HL-60 (cell line): ENCODE measurements around the gene SH3BP1.

Source experiments
- DNase-seq, 2 experiments: peaks; one replicate each; pipeline ENCODE4 v3.0.0-alpha.2; 2010 to 2020; ENCODE audit warnings: low read depth in 1 of 2, low spot score in 1 of 2
- H3K27ac ChIP-seq: fragments of 250-450 bp; sonication (Bioruptor Pico); replicated peaks from 2 replicates; pipeline ENCODE4 v1.5.1; 2020; ENCODE audit warnings: mild to moderate bottlenecking, moderate library complexity
- H3K27me3 ChIP-seq: fragments of 250-450 bp; sonication (Bioruptor Pico); 2 replicates; pipeline ENCODE4 v1.5.1; 2021; ENCODE audit warnings: mild to moderate bottlenecking, moderate library complexity; ENCODE audit not compliant: insufficient read depth, poor library complexity, severe bottlenecking
- H3K4me3 ChIP-seq: replicated peaks from 2 replicates; pipeline ENCODE4 v1.5.1; 2011; ENCODE audit warnings: mild to moderate bottlenecking, control low read depth, low read length; ENCODE audit not compliant: insufficient read depth
- GABPA ChIP-seq: IDR thresholded peaks from 2 replicates; pipeline ENCODE4 v1.6.1; 2012; ENCODE audit warnings: low read depth
- POLR2AphosphoS5 ChIP-seq: IDR thresholded peaks from 2 replicates; pipeline ENCODE4 v1.6.1; 2012; ENCODE audit warnings: low read depth
- REST ChIP-seq: IDR thresholded peaks from 2 replicates; pipeline ENCODE4 v1.6.1; 2012; ENCODE audit warnings: low read depth; ENCODE audit not compliant: insufficient replicate concordance
- SPI1 ChIP-seq: IDR thresholded peaks from 2 replicates; pipeline ENCODE4 v1.6.1; 2012; ENCODE audit warnings: low read depth, mild to moderate bottlenecking, borderline replicate concordance
- TF ChIP-seq, protein P1 (sequence below): IDR thresholded peaks from one replicate; pipeline ENCODE4 v1.5.1; 2011; ENCODE audit warnings: low read length, control low read depth, inconsistent platforms; ENCODE audit not compliant: insufficient read depth

Gene SH3BP1

DNA sequence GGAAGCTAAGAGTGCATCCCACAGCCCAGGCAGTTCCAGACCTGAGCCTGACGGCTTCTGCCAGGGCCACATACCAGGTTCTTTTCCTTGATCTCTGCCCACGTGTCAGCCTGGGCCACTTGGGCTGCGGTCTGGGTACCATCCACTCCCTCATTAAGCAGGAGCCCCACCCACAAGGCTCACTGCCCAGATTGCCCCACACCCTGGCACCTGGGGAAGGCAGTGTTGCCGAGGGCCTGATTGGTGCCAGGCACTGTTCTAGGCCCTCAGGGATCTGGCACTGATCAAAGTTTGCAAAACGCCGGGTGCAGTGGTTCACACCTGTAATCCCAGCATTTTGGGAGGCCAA is 15.5 kb upstream of the SH3BP1 start:
- Histone ChIP-seq H3K27ac (no peak overlapping the region), H3K4me3 (no peak overlapping the region), H3K27me3 (no peaks in the 10 kb centered on the region)
- no peak for TF ChIP-seq REST
- DNase-seq: no peak

GRCh38 chr22:37624876-37625275 is 14.6 kb upstream of the SH3BP1 start:
- TF ChIP-seq POLR2AphosphoS5 (no peak), REST (no peak), GABPA (no peak), SPI1 (no peak)
- TF ChIP-seq, protein P1, sequence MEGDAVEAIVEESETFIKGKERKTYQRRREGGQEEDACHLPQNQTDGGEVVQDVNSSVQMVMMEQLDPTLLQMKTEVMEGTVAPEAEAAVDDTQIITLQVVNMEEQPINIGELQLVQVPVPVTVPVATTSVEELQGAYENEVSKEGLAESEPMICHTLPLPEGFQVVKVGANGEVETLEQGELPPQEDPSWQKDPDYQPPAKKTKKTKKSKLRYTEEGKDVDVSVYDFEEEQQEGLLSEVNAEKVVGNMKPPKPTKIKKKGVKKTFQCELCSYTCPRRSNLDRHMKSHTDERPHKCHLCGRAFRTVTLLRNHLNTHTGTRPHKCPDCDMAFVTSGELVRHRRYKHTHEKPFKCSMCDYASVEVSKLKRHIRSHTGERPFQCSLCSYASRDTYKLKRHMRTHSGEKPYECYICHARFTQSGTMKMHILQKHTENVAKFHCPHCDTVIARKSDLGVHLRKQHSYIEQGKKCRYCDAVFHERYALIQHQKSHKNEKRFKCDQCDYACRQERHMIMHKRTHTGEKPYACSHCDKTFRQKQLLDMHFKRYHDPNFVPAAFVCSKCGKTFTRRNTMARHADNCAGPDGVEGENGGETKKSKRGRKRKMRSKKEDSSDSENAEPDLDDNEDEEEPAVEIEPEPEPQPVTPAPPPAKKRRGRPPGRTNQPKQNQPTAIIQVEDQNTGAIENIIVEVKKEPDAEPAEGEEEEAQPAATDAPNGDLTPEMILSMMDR: no peak
- H3K27ac ChIP-seq: no peak overlapping the region
- no peak overlapping the region for H3K4me3 ChIP-seq
- no peaks in the 10 kb centered on the region for H3K27me3 ChIP-seq
- DNase-seq: no peak

- DNase-seq: no peak
- H3K4me3 ChIP-seq: no peak overlapping the region
- no peaks in the 10 kb centered on the region for H3K27me3 ChIP-seq
- TF ChIP-seq, protein P1: no peak
- TF ChIP-seq SPI1: no peak
- no peak for TF ChIP-seq REST
- no peak for TF ChIP-seq POLR2AphosphoS5
- TF ChIP-seq GABPA: no peak
- H3K27ac ChIP-seq: no peak overlapping the region
These were observed 13.7 kb upstream of the SH3BP1 start for GRCh38 chr22:37625737-37626136.

- H3K4me3 ChIP-seq: no peak overlapping the region
- TF ChIP-seq SPI1 (no peak), POLR2AphosphoS5 (no peak), GABPA (no peak), REST (no peak)
- TF ChIP-seq, protein P1: no peak
- H3K27me3 ChIP-seq: no peaks in the 10 kb centered on the region
- no peak for DNase-seq
- H3K27ac ChIP-seq: no peak overlapping the region
These were observed 13.3 kb upstream of the SH3BP1 start for GRCh38 chr22:37626144-37626543.
